Panc1 (cell line): ENCODE measurements around the gene EDDM3A.

Experiments
- CTCF ChIP-seq: fragments of 450-650 bp; IDR thresholded peaks from 2 replicates; pipeline ENCODE4 v1.5.1; 2017; ENCODE audit warnings: mild to moderate bottlenecking
- POLR2AphosphoS5 ChIP-seq: IDR thresholded peaks from 2 replicates; pipeline ENCODE4 v1.6.1; 2012; ENCODE audit warnings: mild to moderate bottlenecking, low read depth, low read length, moderate library complexity
- REST ChIP-seq, 2 experiments: IDR thresholded peaks; 2 replicates each; pipeline ENCODE4 v1.6.1; 2011 to 2012; ENCODE audit warnings: low read depth in 2 of 2, control low read depth in 1 of 2, low read length in 1 of 2, mild to moderate bottlenecking in 1 of 2, moderate library complexity in 1 of 2; ENCODE audit not compliant: insufficient read depth in 1 of 2
- SIN3A ChIP-seq: IDR thresholded peaks from 2 replicates; pipeline ENCODE4 v1.6.1; 2012; ENCODE audit warnings: low read depth, mild to moderate bottlenecking, low read length, moderate library complexity, borderline replicate concordance; ENCODE audit not compliant: insufficient read depth
- TCF7L2 ChIP-seq: IDR thresholded peaks from 2 replicates; pipeline ENCODE4 v1.6.1; 2011; ENCODE audit warnings: mild to moderate bottlenecking, low read depth, low read length, inconsistent platforms

DNA sequence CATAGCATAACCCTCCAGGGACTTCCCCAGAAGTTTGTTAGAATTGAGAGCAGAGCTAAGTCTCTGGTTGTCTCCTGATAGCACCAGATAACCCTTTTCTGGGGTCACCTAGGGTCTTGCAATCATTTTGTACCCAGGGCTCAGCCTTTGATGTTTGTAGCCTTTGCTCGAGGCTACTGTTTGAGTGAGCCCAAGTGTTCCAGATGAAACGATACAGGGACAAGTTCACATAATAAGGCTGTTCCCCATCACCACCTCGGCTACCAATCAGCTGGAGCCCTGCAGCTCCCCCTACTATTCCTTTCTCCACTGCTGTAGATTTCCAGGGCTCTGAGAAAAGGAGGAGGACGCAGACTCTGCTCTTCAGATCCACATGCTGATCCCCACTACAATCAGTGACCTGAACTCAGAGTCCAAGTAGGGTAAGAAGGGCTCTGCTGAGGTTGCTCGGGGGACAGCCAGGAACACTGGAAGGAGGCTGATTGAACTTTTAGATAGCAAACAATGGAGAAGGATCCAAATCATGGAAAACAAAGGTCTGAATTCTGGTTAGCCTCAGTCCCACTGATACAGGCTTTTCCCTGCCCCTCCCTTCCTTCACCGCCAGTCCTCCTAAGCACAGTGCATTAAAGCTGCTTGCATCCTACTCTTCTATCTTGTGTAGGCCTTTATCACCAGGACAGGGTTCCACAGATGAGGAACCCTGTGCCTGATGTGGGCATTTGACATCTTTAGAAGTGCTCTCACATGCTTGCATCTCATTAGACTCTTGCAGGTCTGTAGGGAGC, at the start of gene EDDM3A:
- TF ChIP-seq CTCF (no peak), POLR2AphosphoS5 (no peak), REST (IDR thresholded peaks at IDR 0.05; ENCODE audit: insufficient read depth in 1 of 2, low read depth in 2 of 2, low read length in 1 of 2) (no peak), SIN3A (no peak), TCF7L2 (no peak)
